Upper lobe of left lung (tissue), 6 donors: ENCODE measurements around the gene LY6G6F. TPM values are rescaled to one million over a fixed set of nuclear protein-coding genes. Genes with fewer than 3 reads are reported as not detected.

Experiments used
- ATAC-seq, 2 donors: fragments of 200-7000 bp; cut with Tn5 transposase; one replicate each; pipeline ENCODE4 v1.9.1; 2022; ENCODE audit warnings: mild to moderate bottlenecking in 2 of 2, moderate library complexity in 2 of 2; ENCODE audit not compliant: low FRiP score in 2 of 2
- DNase-seq, 2 donors: peaks; one replicate each; pipeline ENCODE4 v3.0.0-alpha.2; 2019 to 2020
- H3K27ac ChIP-seq, 4 donors: fragments of 200-600 bp; sonication (generic); one replicate each; pipeline ENCODE4 v1.5.1; 2016 to 2019
- H3K27me3 ChIP-seq, 4 donors: fragments of 200-600 bp; sonication (generic); one replicate each; pipeline ENCODE4 v1.5.1; 2017 to 2019
- H3K36me3 ChIP-seq, 4 donors: fragments of 200-600 bp; sonication (generic); one replicate each; pipeline ENCODE4 v1.5.1; 2016 to 2019
- H3K4me1 ChIP-seq, 4 donors: fragments of 200-600 bp; sonication (generic); one replicate each; pipeline ENCODE4 v1.5.1; 2018 to 2019
- H3K4me3 ChIP-seq, 4 donors: fragments of 200-600 bp; sonication (generic); one replicate each; pipeline ENCODE4 v1.5.1; 2017 to 2019; ENCODE audit warnings: mild to moderate bottlenecking in 2 of 4, moderate library complexity in 1 of 4
- H3K9me3 ChIP-seq, 4 donors: fragments of 200-600 bp; sonication (generic); one replicate each; pipeline ENCODE4 v1.5.1; 2018 to 2019
- CTCF ChIP-seq, 6 experiments: fragments of 450-650 bp in 4 of 6; fragments of 200-600 bp in 2 of 6; sonication (generic) in 2 of 6; IDR thresholded peaks; one replicate each; pipeline ENCODE4 v1.5.1; 2016 to 2019; ENCODE audit warnings: antibody characterized with exemption in 6 of 6
- EP300 ChIP-seq, 4 donors: sonication (generic); formaldehyde crosslinking; IDR thresholded peaks; one replicate each; pipeline ENCODE4 v1.5.1; 2017; ENCODE audit warnings: antibody characterized with exemption in 4 of 4, control low read depth in 2 of 4
- POLR2A ChIP-seq, 4 donors: fragments of 450-650 bp; IDR thresholded peaks; one replicate each; pipeline ENCODE4 v1.5.1; 2016 to 2017; ENCODE audit warnings: antibody characterized with exemption in 4 of 4, mild to moderate bottlenecking in 2 of 4
- POLR2AphosphoS5 ChIP-seq, 2 donors: sonication (generic); formaldehyde crosslinking; IDR thresholded peaks; one replicate each; pipeline ENCODE4 v1.5.1; 2017; ENCODE audit warnings: antibody characterized with exemption in 2 of 2
- WGBS, 2 donors: methylation state at CpG; one replicate each; pipeline ENCODE4 v1.1.5; 2017 to 2018; 5-methylcytosine and 5-hydroxymethylcytosine counted together
- total RNA-seq, 6 donors: library from RNA; depleted of rRNA in 4 of 6; stranded (reverse); fragments of >200 nt in 4 of 6; gene quantifications; one replicate each; pipeline versions ENCODE4 v1.1.0 to v1.2.1, GENCODE V29; 2016 to 2021
- donor health status: DM: no; HTN: no; CAD: no; lungs with moderate emphysema.
- donor health status: DM: no; HTN: yes; CAD: no; lungs with severe emphysema.

LY6G6F gene
- total RNA-seq, 6 donors from 2014 or later: 0.63 to 9.4 (median 1.7) TPM

- TF ChIP-seq POLR2A (IDR thresholded peaks at IDR 0.05) (no peak), CTCF (IDR thresholded peaks at IDR 0.05) (no peak), POLR2AphosphoS5 (IDR thresholded peaks at IDR 0.05) (no peak), EP300 (IDR thresholded peaks at IDR 0.05) (no peak)
- peaks cover 21 to 35% (median 23%) of the 10 kb centered on the region in 4 donors for H3K4me1 ChIP-seq
- DNase-seq: no peak
- H3K4me3 ChIP-seq: peak overlapping the region in 1 of 4 donors; percentile 64
- no peaks in the 10 kb centered on the region for H3K27me3 ChIP-seq
- H3K27ac ChIP-seq: peak overlapping the region in 1 of 4 donors; percentile 99
- peaks cover 0 to 43% (median 20%) of the 10 kb centered on the region in 4 donors for H3K36me3 ChIP-seq
- 76 to 85% methylated on average over 5 of the region's 5 CpGs for WGBS, 2 donors
- H3K9me3 ChIP-seq: no peaks in the 10 kb centered on the region
- ATAC-seq: no peak
Observed at GRCh38 chr6:31700740-31701401, 5.8 kb upstream of the LY6G6F start.

GRCh38 chr6:31701666-31702404 is 4.8 kb upstream of the LY6G6F start:
- Histone ChIP-seq H3K4me1 (peaks cover 21 to 35% (median 23%) of the 10 kb centered on the region in 4 donors), H3K9me3 (no peaks in the 10 kb centered on the region), H3K27me3 (no peaks in the 10 kb centered on the region), H3K36me3 (peaks cover 0 to 33% (median 13%) of the 10 kb centered on the region in 4 donors), H3K4me3 (peak overlapping the region in 3 of 4 donors; percentile 64 to 74 (median 72)), H3K27ac (peak overlapping the region; percentile 97 to 99 (median 98))
- DNase-seq (no peak), ATAC-seq (no peak)
- no peak for TF ChIP-seq POLR2AphosphoS5 (IDR thresholded peaks at IDR 0.05)
- TF ChIP-seq POLR2A (IDR thresholded peaks at IDR 0.05): no peak
- 27% methylated on average over 6 to 7 of the region's 7 CpGs for WGBS, 2 donors

GRCh38 chr6:31702405-31702818 is 4.3 kb upstream of the LY6G6F start:
- WGBS, 2 donors: 1% methylated on average over 10 of the region's 10 CpGs
- peak; percentile 8 to 13 for ATAC-seq

GRCh38 chr6:31702819-31703716 is 3.6 kb upstream of the LY6G6F start, which contains the start of gene ABHD16A:
ABHD16A (minus strand) TSS chr6:31703324; CDS start chr6:31703281, 43 bp downstream.
- Histone ChIP-seq H3K4me3 (peak within 1 kb of the TSS; percentile 64 to 75 (median 73)), H3K27ac (peak within 1 kb of the TSS; percentile 97 to 99 (median 98)), H3K27me3 (no peaks in the 10 kb centered on the region), H3K36me3 (peaks cover 0 to 24% (median 10%) of the 10 kb centered on the region in 4 donors), H3K9me3 (no peaks in the 10 kb centered on the region), H3K4me1 (peaks cover 21 to 32% (median 23%) of the 10 kb centered on the region in 4 donors)
- peak; percentile 99 to 100 for DNase-seq
- ATAC-seq: peak; percentile 97 to 98
- TF ChIP-seq EP300 (IDR thresholded peaks at IDR 0.05) (peak in 2 of 4 donors; percentile 25 to 92), POLR2A (IDR thresholded peaks at IDR 0.05) (peak; percentile 46 to 100 (median 92)), POLR2AphosphoS5 (IDR thresholded peaks at IDR 0.05) (peak; percentile 95 to 99), CTCF (IDR thresholded peaks at IDR 0.05) (peak in 4 of 6 experiments; percentile 20 to 49 (median 44))
- WGBS, 2 donors: 1% methylated on average over 44 to 54 of the region's 54 CpGs

More at GRCh38 chr6:31702405-31702818, 4.3 kb upstream of the LY6G6F start:
- DNase-seq: no peak
- Histone ChIP-seq H3K4me3 (peak overlapping the region; percentile 64 to 75 (median 73)), H3K36me3 (peaks cover 0 to 30% (median 12%) of the 10 kb centered on the region in 4 donors), H3K9me3 (no peaks in the 10 kb centered on the region), H3K27me3 (no peaks in the 10 kb centered on the region), H3K27ac (peak overlapping the region; percentile 97 to 99 (median 98)), H3K4me1 (peaks cover 21 to 35% (median 23%) of the 10 kb centered on the region in 4 donors)
- TF ChIP-seq EP300 (IDR thresholded peaks at IDR 0.05) (no peak), CTCF (IDR thresholded peaks at IDR 0.05) (no peak), POLR2AphosphoS5 (IDR thresholded peaks at IDR 0.05) (no peak), POLR2A (IDR thresholded peaks at IDR 0.05) (no peak)
